Measurements from ENCODE around the gene RPS6KB2.
A peak's percentile ranks its signal among the peaks of the same experiment; 100 is the strongest.

RPS6KB2 gene

GRCh38 chr11:67428052-67429001, at the start of gene RPS6KB2:
TSS of gene RPS6KB2 (plus strand) at chr11:67428494. CDS start at chr11:67428546, 52 bp downstream.
- DNase-seq: peak; percentile 93

- no peak for DNase-seq
Observed at GRCh38 chr11:67378544-67378943, 49.8 kb upstream of the RPS6KB2 start.

- no peak for DNase-seq
Observed at GRCh38 chr11:67379061-67380058, 48.9 kb upstream of the RPS6KB2 start.

- DNase-seq: no peak
Observed at GRCh38 chr11:67381244-67381972, 46.9 kb upstream of the RPS6KB2 start.

GRCh38 chr11:67382276-67383136, 45.8 kb upstream of the RPS6KB2 start:
- DNase-seq: no peak

GRCh38 chr11:67384851-67385366, 43.4 kb upstream of the RPS6KB2 start:
- no peak for DNase-seq

GRCh38 chr11:67387069-67387468, 41.2 kb upstream of the RPS6KB2 start:
- DNase-seq: no peak

- no peak for DNase-seq
Observed at GRCh38 chr11:67387518-67387917, 40.8 kb upstream of the RPS6KB2 start.

- DNase-seq: no peak
Observed at GRCh38 chr11:67389477-67389876, 38.8 kb upstream of the RPS6KB2 start.

GRCh38 chr11:67390947-67391303, 37.4 kb upstream of the RPS6KB2 start:
- no peak for DNase-seq

GRCh38 chr11:67391304-67392182, 36.8 kb upstream of the RPS6KB2 start, which contains the start of gene RAD9A:
TSS of gene RAD9A (plus strand) at chr11:67391986. CDS start at chr11:67392045, 59 bp downstream.
- DNase-seq: peak; percentile 94

- no peak for DNase-seq
Observed at GRCh38 chr11:67392183-67392715, 36.0 kb upstream of the RPS6KB2 start.

GRCh38 chr11:67393437-67393836, 34.9 kb upstream of the RPS6KB2 start:
- DNase-seq: no peak

GRCh38 chr11:67393990-67394389, 34.3 kb upstream of the RPS6KB2 start:
- no peak for DNase-seq

- no peak for DNase-seq
Observed at GRCh38 chr11:67395555-67396258, 32.6 kb upstream of the RPS6KB2 start.

- no peak for DNase-seq
Observed at GRCh38 chr11:67396259-67396581, 32.1 kb upstream of the RPS6KB2 start.

GRCh38 chr11:67396587-67397389, 31.5 kb upstream of the RPS6KB2 start:
- DNase-seq: peak; percentile 36

- DNase-seq: no peak
Observed at GRCh38 chr11:67397536-67397935, 30.8 kb upstream of the RPS6KB2 start.
